Thyroid gland (tissue), 4 donors: ENCODE measurements around the gene DMD.

Experiments used
- POLR2A ChIP-seq, 2 donors: fragments of 450-650 bp; IDR thresholded peaks; one replicate each; pipeline ENCODE4 v1.6.1; 2017; ENCODE audit warnings: antibody characterized with exemption in 2 of 2, mild to moderate bottlenecking in 2 of 2, moderate library complexity in 1 of 2
- TF ChIP-seq, protein P1 (sequence below), 6 experiments: fragments of 200-600 bp in 3 of 6; fragments of 450-650 bp in 3 of 6; sonication (generic) in 3 of 6; IDR thresholded peaks; one replicate each; pipeline ENCODE4 v1.5.1; 2016 to 2019; ENCODE audit warnings: antibody characterized with exemption in 6 of 6, mild to moderate bottlenecking in 2 of 6, inconsistent platforms in 1 of 6, moderate library complexity in 1 of 6

DNA sequence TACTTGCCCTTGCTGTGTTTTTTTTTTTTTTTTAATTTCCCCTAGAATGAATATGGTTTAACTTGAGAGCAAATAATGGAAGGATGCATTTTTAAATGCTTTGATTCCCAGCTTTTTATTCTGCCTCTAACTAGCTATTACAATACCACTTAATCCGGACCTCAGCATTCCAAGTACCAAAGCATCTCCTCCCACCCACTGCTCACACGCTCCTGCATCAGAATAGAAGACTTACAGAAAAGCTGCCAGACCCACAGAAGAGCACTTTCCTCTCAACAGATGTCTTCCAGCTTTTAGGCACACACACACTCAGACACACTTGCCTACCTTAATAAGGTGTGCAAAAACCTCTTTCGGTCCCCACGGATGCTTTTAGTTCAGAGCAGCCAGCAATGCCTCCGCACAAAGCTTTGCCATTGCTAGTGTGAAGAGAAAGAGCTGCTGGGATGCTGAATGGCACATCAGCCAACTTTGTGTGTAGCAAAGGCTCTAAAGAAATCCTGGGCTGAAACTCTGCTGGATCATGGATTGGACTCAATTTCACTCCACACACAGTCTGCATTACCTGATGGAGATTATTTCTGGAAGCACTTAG is 1056.2 kb downstream of the DMD start:
- TF ChIP-seq, protein P1, sequence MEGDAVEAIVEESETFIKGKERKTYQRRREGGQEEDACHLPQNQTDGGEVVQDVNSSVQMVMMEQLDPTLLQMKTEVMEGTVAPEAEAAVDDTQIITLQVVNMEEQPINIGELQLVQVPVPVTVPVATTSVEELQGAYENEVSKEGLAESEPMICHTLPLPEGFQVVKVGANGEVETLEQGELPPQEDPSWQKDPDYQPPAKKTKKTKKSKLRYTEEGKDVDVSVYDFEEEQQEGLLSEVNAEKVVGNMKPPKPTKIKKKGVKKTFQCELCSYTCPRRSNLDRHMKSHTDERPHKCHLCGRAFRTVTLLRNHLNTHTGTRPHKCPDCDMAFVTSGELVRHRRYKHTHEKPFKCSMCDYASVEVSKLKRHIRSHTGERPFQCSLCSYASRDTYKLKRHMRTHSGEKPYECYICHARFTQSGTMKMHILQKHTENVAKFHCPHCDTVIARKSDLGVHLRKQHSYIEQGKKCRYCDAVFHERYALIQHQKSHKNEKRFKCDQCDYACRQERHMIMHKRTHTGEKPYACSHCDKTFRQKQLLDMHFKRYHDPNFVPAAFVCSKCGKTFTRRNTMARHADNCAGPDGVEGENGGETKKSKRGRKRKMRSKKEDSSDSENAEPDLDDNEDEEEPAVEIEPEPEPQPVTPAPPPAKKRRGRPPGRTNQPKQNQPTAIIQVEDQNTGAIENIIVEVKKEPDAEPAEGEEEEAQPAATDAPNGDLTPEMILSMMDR (IDR thresholded peaks at IDR 0.05), result no peak
- TF ChIP-seq POLR2A (IDR thresholded peaks at IDR 0.05), result no peak
